ENCODE results near the gene ANXA9.
A peak's percentile ranks its signal among the peaks of the same experiment; 100 is the strongest.

ANXA9 gene

GRCh38 chr1:150976401-150976821, 5.7 kb upstream of the ANXA9 start:
- DNase-seq = no peak

DNA sequence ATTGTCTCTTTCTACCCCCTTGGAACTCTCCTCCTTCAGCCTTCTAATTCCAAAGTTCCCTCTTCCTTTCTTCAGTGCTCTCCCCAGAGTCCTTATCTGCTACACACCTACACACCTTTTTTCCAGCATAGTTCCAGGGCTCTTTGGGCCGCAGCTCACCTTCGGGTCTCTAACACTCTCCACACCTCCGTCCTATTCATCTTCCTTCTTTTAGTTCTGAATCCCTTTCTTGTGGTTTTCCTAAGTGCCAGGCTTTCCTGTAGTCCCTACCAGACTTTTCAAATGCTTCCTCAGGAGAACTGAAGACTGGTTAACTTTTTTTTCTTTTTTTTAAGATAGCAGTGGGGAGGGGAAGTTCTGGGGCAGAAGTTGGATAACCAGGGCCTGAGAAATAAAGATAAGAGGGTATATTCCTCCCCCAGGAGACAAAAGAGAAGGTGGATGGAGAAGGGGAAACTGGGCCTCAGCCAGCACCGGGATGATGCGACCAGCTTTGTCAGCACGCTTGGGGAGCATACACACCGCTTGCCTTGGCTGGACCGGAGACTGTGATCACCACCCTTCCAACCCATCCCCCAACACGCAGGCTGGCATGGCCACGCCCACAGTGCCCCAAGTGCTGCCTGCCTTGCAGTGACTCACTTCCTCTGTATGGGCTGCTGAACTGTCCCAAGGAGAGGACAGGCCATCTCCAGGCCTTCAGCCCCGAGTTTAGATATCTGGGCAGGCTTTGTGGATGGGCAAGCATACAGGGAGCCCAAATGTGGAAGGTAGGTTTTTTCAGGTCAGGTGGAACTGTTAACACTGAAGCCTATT, 5.0 kb upstream of the ANXA9 start:
- peak; percentile 94 for DNase-seq

DNA sequence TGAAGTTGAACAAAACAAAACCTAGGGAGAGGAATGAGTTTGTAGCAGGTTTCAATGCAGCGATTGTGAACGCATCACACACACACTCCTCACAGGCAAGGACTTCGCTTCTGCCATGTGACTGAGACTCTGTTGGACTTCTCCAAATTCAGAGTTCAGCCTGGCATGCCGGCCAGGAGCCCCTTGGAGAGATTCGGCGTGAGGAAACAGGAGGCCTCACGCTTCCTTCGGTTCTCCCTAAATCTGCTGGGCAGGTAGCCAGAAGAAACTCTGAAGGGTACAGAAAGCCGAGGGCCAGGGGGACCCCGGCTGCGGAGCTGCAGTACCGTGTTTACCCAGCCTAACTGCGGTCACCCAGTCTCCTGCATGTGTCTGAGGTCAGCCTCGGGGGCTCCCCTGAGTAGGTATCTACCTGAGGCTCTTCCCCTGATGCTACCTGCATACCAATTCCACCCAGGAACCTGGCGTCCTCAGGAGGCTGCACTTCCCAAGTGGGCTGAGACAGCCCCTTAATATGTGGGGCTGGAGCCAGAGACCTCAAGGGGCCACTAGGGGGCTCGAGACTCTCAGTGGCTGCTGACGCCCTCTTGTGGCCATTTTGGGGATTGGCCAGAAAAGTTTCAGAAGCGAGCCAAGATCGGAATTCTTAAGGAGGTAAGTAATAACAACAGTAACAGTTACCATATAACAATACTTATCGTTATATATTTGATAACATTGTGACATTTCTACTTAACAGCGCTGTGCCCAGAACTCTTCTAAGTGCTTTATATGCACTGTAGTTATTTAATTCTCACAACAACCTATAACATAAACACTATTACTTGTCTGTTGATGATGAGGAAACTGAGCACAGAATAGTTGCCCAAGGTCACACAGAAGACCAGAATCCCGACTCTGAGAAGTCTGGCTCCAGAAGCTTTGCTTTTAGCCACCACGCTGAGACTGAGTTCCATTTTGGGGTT, 2.7 kb upstream of the ANXA9 start:
- peak; percentile 94 to 95 (median 94) for DNase-seq

GRCh38 chr1:150981177-150981804, 801 bp upstream of the ANXA9 start:
- no peak for DNase-seq

GRCh38 chr1:150985179-150985825, 3.2 kb downstream of the ANXA9 start:
- DNase-seq = no peak

DNA sequence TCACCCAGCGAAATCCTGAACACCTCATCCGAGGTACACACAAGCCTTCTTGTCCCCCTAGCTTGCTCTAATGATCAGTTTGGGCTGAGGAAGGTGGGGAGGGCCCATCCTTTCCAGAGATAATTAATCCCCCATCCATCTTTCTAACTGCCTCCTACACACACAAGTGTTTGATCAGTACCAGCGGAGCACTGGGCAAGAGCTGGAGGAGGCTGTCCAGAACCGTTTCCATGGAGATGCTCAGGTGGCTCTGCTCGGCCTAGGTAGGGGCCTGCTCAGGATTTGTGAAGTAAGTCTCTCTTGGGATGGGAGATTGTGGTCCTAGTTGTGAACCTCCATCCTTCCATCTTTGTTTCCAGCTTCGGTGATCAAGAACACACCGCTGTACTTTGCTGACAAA, 5.8 kb downstream of the ANXA9 start:
- DNase-seq = no peak

DNA sequence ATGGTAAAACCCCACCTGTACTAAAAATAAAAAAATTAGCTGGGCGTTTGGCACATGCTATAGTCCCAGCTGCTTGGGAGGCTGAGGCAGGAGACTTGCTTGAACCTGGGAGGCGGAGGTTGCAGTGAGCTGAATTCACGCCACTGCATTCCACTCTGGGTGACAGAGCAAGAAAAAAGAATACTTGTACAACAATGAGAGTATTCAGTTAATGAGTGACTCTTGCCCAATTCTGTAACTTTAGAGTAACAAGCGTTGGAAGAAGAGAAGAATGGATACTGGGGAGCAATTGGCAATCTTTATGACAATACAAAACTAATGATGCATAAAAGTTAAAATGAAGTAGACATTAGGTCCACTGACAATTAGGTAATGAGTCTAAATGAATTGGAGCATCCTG, 10.5 kb downstream of the ANXA9 start:
- no peak for DNase-seq

DNA sequence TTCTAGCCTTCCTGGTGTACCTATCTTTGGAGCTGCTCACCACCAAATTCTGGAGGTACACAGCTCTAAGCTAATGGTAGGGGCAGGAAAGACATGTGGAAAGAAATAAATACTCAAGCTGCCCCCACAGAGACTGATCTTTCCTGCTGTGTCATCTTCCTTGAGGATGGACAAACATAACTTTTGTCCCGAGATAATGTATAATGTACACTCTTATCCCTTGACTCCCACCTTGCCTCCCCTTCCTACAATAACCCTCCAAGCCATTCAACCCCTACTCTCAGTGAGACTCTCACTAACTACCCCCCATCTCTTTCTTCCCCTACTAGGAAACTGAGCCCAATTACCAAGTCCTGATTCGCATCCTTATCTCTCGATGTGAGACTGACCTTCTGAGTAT, 12.2 kb downstream of the ANXA9 start:
- DNase-seq = no peak

DNA sequence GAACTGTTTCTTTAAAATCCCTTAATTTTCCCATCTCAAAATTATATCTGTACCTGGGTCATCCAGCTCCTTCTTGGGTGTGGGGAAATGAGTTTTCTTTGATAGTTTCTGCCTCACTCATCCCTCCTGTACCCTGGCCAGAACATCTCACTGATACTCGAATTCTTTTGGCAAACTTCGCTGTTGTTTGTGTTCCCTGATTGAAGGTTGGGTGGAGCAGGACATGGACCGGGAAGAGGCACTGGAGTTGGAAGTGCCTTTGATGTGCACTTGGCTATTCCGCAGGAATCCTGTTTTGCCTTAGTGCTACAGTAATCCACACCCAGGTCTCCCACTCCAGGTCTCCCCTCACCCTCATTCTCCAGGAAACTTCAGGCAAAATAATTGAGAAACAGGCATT, 13.4 kb downstream of the ANXA9 start:
- DNase-seq = no peak

- peak; percentile 57 to 65 (median 65) for DNase-seq
Observed at GRCh38 chr1:150995896-150996295, 13.8 kb downstream of the ANXA9 start.

DNA sequence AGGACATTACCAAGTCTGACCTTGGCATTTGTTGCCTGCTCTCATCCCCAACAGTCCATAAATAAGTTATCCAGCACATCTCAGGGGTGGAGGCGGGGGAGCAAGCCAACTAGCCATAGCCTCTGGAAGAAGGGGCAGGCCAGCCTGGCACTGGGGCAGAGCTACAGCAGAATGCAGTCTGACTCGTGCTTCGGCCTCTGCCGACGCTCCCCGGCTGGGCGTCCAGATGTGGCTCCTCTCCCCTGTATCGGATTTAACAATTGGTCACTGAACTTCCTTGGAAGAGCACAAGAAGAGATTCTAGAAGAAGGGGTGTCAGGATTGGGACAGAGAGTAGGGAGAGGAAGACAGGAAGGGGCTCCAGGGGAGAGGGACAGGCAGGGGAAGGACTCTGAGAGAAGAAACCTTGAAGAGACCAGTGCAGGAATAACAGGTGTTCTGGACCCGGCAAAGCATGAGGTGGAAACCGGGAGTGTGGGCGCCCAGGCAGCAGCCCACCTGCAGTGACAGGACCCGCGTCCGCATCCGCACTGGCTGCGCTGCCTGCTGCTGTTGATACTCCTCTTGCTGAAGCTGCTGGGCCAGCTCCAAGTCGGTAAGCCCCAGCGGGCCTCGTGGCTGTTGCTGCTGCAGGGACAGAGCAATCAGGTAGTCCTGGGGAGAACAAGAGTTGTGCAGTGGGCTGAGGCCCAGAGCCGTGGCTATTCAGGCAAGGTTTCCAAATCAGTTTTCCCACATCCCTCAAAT, 15.2 kb downstream of the ANXA9 start:
- DNase-seq = no peak

- no peak for DNase-seq
Observed at GRCh38 chr1:150997949-150998348, 15.9 kb downstream of the ANXA9 start.

GRCh38 chr1:150999051-150999674, 17.1 kb downstream of the ANXA9 start:
- DNase-seq = peak; percentile 76 to 85 (median 84)

DNA sequence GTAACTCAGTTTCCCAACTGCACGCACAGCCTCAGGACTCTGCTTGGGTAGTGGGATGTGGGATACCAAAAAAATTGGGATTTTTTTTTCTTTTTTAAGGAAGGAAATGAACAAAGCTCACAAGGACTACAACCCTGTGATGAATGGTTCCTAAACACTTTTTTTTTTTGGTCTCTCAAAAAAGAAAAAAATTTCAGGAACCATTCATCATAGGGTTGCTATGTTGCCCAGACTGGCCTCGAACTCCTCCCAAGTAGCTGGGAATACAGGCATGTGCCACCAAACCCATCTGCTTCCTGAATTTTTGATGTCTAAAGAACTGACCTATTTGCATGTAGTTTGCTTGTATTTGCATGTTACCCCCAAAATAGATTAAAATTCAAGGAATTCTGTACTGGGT, 17.8 kb downstream of the ANXA9 start:
- peak; percentile 55 to 77 (median 65) for DNase-seq

GRCh38 chr1:151000408-151000807, 18.3 kb downstream of the ANXA9 start:
- DNase-seq = no peak

- DNase-seq = peak; percentile 80 to 81 (median 81)
Observed at GRCh38 chr1:151001602-151002001, 19.5 kb downstream of the ANXA9 start.

DNA sequence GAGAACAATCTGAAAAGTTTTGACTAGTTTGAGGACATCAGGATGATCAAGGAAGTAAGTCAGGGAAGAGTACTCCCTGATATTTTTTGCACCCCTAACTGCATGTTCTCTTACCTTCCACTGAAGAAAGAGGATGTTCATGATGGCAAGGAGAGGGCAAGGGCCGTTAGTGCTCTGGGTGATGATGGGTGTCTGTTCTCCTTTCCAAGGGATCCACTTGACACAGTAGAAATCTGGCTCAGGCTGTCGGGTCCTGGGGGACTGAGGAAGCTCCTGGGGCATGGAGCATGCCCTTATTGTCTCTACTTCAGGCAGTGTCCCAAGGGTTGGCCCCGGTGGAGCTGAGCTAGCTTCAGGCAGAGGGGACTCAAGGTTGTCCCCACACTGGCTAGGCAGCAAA, 20.0 kb downstream of the ANXA9 start:
- no peak for DNase-seq

GRCh38 chr1:151002611-151003010, 20.5 kb downstream of the ANXA9 start:
- no peak for DNase-seq

- no peak for DNase-seq
Observed at GRCh38 chr1:151003180-151003579, 21.1 kb downstream of the ANXA9 start.

DNA sequence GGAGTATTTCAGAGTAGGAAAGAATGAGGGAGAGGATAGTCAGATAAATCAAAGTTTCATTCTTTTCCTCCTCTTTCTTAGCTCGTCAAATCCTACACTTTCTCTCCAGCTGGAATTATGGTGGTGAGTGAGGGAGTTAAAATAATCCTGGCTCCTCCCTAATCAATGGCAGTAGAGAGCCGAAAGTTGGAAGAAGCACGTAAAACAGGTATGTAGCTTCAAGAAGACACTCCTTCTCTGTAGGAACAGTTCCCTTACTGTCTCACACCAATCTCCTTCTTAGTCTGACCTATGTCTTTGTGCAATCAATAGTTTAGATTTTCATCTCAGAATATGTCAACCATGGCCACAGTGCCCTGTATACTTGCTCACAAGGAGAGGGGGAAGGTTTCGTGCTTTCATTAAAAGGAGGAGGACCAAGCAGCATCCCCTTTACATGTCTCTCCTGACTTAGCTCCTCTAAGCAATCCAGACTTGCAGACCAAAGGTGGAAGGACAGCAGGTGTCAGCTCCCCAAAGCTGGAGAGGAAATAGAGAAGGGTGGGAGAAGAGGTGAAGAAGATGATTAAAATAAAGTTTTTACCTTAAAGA, 23.7 kb downstream of the ANXA9 start:
- no peak for DNase-seq

Data from suppressor macrophage treated with lipopolysaccharide for 1 hour (primary cell).